Ectodermal cell (in vitro differentiated cells): Measurements from ENCODE around the gene CFHR5.
"Not testable (repeated sequence)": the region's sequence is repeated elsewhere in the genome, so short reads cannot be mapped to it uniquely, and the experiment has no call there.

Experiments used
- H3K27ac ChIP-seq: 2 replicates; pipeline ENCODE4 v1.7.0; 2013; ENCODE audit warnings: mild to moderate bottlenecking, low read depth, low read length; ENCODE audit not compliant: insufficient read depth, poor library complexity, severe bottlenecking
- H3K27me3 ChIP-seq: 2 replicates; pipeline ENCODE4 v1.7.0; 2013; ENCODE audit warnings: mild to moderate bottlenecking, low read length; ENCODE audit not compliant: insufficient read depth, control insufficient read depth, poor library complexity, severe bottlenecking
- H3K36me3 ChIP-seq: one replicate; pipeline ENCODE4 v1.7.0; 2013; ENCODE audit warnings: low read length; ENCODE audit not compliant: control insufficient read depth, insufficient read depth
- H3K4me1 ChIP-seq: one replicate; pipeline ENCODE4 v1.7.0; 2013; ENCODE audit warnings: low read length; ENCODE audit not compliant: control insufficient read depth, insufficient read depth
- H3K4me3 ChIP-seq: 2 replicates; pipeline ENCODE4 v1.7.0; 2013; ENCODE audit warnings: low read depth, low read length, control low read depth; ENCODE audit not compliant: insufficient read depth
- H3K9me3 ChIP-seq: 2 replicates; pipeline ENCODE4 v1.7.0; 2013; ENCODE audit warnings: mild to moderate bottlenecking, low read length, moderate library complexity; ENCODE audit not compliant: control insufficient read depth
- WGBS, 2 experiments: methylation state at CpG; one replicate each; pipeline ENCODE4 v1.1.7; 2013; ENCODE audit warnings: missing lambda C conversion rate in 2 of 2; 5-methylcytosine and 5-hydroxymethylcytosine counted together

Gene CFHR5

DNA sequence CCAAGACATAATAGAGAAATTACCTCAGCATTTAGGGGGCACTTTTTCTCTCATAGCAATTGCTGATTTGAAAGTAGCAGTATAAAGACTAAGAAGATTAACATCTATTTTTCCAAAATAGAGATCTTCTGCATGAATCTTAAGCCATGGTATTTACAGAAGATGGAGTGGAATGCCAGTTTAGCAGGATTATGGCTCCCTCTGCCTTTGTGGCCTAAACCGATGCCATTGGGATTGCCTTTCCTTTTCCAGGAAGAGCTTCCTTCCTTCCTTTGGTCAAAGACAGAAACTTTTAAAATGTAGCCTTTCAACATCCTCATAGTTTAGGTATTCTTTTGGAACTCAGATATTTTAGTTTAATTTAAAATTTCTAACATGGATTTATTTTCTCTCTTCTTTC, 39.4 kb downstream of the CFHR5 start:
- Histone ChIP-seq H3K27ac (no peak overlapping the region), H3K9me3 (peaks cover under 1% of the 10 kb centered on the region), H3K36me3 (no peaks in the 10 kb centered on the region), H3K4me1 (no peaks in the 10 kb centered on the region), H3K4me3 (no peak overlapping the region), H3K27me3 (no peaks in the 10 kb centered on the region)
- 88% methylated on average over 1 of the region's 1 CpG for whole genome bisulfite sequencing, 2 experiments

DNA sequence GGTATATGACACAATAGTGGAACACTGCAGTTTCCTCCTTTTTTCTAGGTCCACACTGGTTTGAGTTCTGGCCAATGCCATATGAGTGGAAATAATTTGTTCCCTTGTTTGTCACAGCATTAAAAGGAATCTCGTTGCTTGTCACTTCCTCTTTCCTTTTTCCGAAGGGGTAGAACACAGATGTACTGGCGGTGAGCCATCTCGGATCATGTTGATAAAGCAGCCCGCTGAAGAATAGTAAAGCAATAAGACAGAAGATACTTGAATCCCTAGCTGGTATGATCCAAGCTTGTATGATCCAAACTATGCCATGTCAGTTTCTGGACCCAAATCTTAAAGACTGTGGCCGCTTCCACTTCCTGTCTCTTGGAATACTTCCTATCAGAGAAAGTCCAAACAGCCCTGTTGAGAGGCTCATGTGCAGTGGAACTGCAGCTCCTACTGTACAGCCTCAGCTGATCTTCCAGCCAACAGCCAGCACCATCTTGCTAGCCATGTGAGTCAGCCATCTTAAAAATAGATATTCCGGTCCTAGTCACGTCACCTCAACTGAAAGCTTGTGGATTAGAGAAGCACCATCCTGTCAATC, 40.3 kb downstream of the CFHR5 start:
- Histone ChIP-seq H3K27me3 (no peaks in the 10 kb centered on the region), H3K4me1 (no peaks in the 10 kb centered on the region), H3K27ac (no peak overlapping the region), H3K9me3 (no peaks in the 10 kb centered on the region), H3K36me3 (no peaks in the 10 kb centered on the region), H3K4me3 (no peak overlapping the region)
- WGBS, 2 experiments: 93 to 96% methylated on average over 8 of the region's 8 CpGs

DNA sequence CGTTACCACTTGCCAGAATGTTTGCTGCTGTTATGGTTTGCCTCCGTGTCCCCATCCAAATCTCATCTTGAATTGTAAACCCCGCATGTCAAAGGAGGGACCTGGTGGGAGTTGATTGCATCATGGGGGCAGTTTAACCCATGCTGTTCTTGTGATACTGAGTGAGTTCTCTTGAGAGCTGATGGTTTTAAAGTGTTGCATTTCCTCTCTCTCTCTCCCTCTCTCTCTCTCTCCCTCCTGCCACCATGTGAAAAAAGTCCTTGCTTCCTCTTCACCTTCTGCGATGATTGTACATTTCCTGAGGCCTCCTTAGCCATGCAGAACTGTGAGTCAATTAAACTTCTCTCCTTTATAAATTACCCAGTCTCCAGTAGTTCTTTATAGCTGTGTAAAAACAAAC, 44.4 kb downstream of the CFHR5 start:
- Histone ChIP-seq H3K4me1 (no peaks in the 10 kb centered on the region), H3K9me3 (no peaks in the 10 kb centered on the region), H3K27me3 (no peaks in the 10 kb centered on the region), H3K27ac (no peak overlapping the region), H3K4me3 (no peak overlapping the region), H3K36me3 (no peaks in the 10 kb centered on the region)
- WGBS, 2 experiments: 53 to 57% methylated on average over 4 of the region's 4 CpGs

DNA sequence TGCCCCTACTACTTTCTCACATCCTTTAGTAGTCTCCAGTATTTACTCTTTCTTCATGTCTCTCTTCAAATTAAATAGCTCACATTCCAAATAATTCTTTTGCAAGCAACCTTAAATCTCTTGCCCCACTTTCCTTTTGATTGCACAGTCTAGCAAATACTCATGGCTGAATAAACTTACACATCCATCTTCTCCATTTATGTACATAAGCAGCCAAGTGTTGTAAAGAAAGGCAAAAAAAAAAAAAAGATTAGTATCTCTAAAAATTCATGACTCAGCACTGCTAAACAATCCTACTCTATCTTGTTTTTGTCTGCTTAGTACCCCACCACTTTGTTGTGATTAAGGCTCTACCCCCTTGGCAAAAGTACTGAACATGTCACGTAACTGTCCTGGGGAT, 47.1 kb downstream of the CFHR5 start:
- no peak overlapping the region for H3K4me3 ChIP-seq
- H3K27ac ChIP-seq: no peak overlapping the region
- H3K36me3 ChIP-seq: no peaks in the 10 kb centered on the region
- H3K27me3 ChIP-seq: no peaks in the 10 kb centered on the region
- 100% methylated on average over 1 of the region's 1 CpG for WGBS, 2 experiments
- no peaks in the 10 kb centered on the region for H3K4me1 ChIP-seq
- H3K9me3 ChIP-seq: no peaks in the 10 kb centered on the region

DNA sequence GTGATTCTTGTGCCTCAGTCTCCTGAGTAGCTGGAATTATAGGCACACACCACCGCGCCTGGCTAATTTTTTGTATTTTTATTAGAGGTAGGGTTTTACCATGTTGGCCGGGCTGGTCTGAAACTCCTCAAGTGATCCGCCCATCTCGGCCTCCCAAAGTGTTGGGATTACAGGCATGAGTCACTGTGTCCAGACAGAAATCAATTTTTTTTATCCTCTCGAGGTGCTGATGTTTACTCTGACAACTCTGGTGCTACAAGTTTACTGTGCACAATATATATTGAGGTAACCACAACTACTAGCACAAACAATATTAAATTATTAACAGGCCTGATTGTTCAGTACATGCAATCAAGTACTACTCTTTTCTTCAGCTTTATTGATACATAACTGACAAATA, 50.0 kb downstream of the CFHR5 start:
- H3K27ac ChIP-seq: no peak overlapping the region
- WGBS, 2 experiments: 91 to 96% methylated on average over 6 of the region's 6 CpGs
- no peaks in the 10 kb centered on the region for H3K36me3 ChIP-seq
- no peak overlapping the region for H3K4me3 ChIP-seq
- no peaks in the 10 kb centered on the region for H3K27me3 ChIP-seq
- no peaks in the 10 kb centered on the region for H3K4me1 ChIP-seq
- no peaks in the 10 kb centered on the region for H3K9me3 ChIP-seq

DNA sequence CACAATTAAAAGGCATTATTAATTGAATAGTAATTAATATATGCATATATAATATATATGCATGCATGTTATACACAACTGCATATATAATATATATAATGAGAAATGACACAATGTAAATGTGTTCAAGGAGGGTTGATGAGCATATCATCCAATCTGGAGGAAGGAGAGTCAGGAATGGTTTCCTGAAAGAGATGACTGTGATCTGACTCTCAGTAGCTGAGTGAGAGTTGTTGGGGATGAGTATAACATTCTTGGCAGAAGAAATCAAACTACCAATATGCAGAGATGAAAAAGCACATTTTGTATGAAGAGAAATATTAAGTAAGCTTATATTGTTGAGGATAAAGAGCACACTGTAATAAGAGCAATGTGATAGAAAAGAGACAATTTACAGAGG, 52.4 kb downstream of the CFHR5 start:
- no peaks in the 10 kb centered on the region for H3K4me1 ChIP-seq
- no peak overlapping the region for H3K27ac ChIP-seq
- no peaks in the 10 kb centered on the region for H3K9me3 ChIP-seq
- H3K36me3 ChIP-seq: no peaks in the 10 kb centered on the region
- H3K4me3 ChIP-seq: no peak overlapping the region
- no peaks in the 10 kb centered on the region for H3K27me3 ChIP-seq

DNA sequence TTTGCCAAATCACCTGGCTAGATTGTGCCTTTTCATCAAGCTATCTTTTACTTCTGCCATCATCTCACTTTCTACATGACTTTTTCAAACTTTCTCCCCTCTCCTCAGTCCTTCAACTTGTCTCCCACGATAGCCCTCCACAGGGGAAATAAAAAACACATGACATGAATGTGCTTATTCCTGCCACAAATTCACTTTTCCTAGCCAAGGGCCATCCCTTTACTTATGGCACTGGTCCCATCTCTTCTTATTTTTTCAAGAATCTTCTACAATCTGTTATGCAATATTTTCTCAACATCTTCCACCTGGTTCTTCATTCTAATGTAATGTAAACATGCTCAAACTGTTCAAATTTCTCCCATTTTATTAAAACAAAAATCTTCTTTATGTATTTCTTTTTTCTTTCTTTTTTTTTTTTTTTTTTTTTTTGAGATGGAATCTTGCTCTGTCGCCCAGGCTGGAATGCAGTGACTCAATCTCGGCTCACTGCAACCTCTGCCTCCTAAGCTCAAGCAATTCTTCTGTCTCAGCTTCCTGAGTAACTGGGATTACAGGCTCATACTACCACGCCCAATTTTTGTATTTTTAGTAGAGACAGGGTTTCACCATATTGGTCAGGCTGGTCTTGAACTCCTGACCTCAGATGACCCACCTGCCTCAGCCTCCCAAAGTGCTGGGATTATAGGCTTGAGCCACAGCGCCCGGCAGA, 57.4 kb downstream of the CFHR5 start:
- H3K9me3 ChIP-seq, H3K36me3 ChIP-seq, H3K4me3 ChIP-seq, H3K27ac ChIP-seq, H3K27me3 ChIP-seq, H3K4me1 ChIP-seq: not testable (repeated sequence)
- WGBS, 2 experiments: 89 to 94% methylated on average over 6 of the region's 6 CpGs

DNA sequence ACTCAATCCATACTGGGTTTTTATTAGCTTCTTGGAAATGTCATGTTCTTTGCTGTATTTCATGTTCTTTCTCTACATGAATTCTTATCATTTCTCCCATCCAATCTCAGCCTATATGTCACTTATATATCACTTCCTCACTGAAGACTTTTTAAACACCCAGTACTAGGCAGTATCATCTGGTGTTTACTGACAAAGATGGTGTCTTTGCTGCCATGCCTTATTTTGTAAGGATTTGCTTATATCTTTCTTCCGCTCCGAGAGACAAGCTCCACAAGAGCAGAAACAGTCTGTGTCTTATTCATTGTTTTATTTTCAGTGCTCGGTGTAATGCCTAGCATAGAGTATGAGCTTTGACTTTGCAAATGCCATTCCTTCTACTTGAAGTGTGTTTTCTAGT, 59.5 kb downstream of the CFHR5 start:
- Histone ChIP-seq H3K9me3 (no peaks in the 10 kb centered on the region), H3K4me3 (no peak overlapping the region), H3K27ac (no peak overlapping the region), H3K4me1 (no peaks in the 10 kb centered on the region), H3K27me3 (no peaks in the 10 kb centered on the region), H3K36me3 (no peaks in the 10 kb centered on the region)
- WGBS, 2 experiments: 94 to 95% methylated on average over 3 of the region's 3 CpGs

DNA sequence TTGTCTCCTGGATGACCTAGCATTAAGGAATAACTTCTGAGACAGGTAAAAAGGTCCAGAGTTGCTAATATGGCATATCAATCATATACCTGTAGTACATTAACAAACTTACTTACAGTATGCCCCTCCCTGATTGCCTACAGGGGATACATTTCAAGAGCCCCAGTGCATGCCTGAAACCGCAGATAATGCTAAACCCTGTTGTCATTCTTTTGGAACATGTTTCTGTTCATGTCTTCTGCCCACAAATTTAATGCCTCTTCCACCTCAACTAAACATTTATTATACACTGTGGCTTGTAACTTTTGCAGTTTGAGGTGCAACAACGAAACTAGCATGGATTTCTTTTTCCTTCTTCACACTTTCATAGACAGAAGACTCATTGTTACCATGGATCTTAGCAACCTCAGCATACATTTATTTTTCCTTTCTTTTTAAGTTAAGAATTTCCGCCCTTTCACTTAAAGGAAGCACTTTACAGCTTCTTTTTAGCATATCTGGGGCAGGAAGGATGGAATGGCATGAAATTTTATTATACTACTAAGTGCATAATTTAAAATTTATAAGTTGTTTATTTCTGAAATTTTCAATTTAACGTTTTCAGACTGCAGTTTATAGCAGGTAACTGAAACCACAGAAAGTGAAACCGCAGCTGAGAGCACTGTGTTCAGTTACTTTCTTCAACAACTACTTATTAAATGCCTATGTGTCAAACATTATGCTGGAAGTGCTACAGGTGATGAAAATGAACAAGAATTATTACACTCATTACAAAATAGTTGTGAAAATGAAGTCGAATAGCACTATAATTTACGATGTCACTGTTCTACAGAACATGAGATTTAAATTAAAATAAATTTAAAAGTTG, 64.4 kb downstream of the CFHR5 start:
- Histone ChIP-seq H3K27ac (no peak overlapping the region), H3K4me1 (no peaks in the 10 kb centered on the region), H3K36me3 (no peaks in the 10 kb centered on the region), H3K27me3 (no peaks in the 10 kb centered on the region), H3K4me3 (no peak overlapping the region), H3K9me3 (no peaks in the 10 kb centered on the region)
- 91% methylated on average over 2 to 7 of the region's 7 CpGs for WGBS, 2 experiments

DNA sequence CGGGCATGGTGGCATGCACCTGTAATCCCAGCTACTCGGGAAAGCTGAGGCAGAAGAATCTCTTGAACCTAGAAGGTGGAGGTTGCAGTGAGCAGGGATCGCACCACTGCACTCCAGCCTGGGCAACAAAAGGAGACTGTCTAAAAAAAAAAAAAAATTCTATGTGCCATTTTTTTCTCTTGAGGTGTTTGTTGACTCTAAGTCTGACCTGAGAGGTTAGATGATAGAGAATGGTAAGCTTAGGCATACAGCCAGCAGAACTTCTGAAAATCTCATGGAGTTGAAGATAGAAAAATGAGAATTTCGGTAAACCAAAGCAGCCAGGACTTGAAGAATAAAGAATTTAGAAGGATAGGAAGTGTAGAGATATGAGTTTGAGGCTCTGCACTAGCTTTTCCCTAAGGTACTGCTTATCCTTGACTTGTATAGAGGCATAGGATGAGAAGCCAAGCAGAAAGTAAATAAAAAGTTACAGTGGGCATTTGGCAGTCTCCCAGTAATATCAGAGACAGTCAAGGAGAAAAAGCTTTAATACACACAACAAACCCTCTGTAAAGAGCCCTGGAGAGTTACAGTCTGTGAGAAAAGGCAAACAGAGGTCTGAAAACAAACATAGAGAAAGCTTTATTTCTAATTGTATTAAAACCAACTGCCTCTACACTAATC, 65.5 kb downstream of the CFHR5 start:
- Histone ChIP-seq H3K27me3 (no peaks in the 10 kb centered on the region), H3K4me1 (no peaks in the 10 kb centered on the region), H3K9me3 (no peaks in the 10 kb centered on the region), H3K36me3 (no peaks in the 10 kb centered on the region), H3K4me3 (no peak overlapping the region), H3K27ac (no peak overlapping the region)
- WGBS, 2 experiments: 69 to 77% methylated on average over 2 of the region's 4 CpGs
